SK-N-SH treated with all-trans-retinoic acid at 6 μM for 48 hours (cell line): ENCODE data around the gene WDR77.

ENCODE experiments used
- ATAC-seq: fragments of 200-7000 bp; cut with Tn5 transposase; 3 replicates; pipeline ENCODE4 v1.9.1; 2020; ENCODE audit warnings: mild to moderate bottlenecking, moderate library complexity
- ARNTL ChIP-seq: fragments of 450-650 bp; formaldehyde crosslinking; IDR thresholded peaks from 2 replicates; pipeline ENCODE4 v1.5.0; 2020; ENCODE audit warnings: low read depth, mild to moderate bottlenecking, moderate library complexity, borderline replicate concordance
- BACH2 ChIP-seq: fragments of 250-450 bp; sonication (Bioruptor Pico); IDR thresholded peaks from 2 replicates; pipeline ENCODE4 v1.9.0; 2021; ENCODE audit warnings: mild to moderate bottlenecking, borderline replicate concordance
- CREB5 ChIP-seq: fragments of 250-450 bp; sonication (Bioruptor Pico); IDR thresholded peaks from 2 replicates; pipeline ENCODE4 v1.5.1; 2020; ENCODE audit warnings: low read depth, mild to moderate bottlenecking, moderate library complexity
- CSRNP3 ChIP-seq: fragments of 250-450 bp; sonication (Bioruptor Pico); IDR thresholded peaks from 2 replicates; pipeline ENCODE4 v1.5.1; 2021; ENCODE audit warnings: mild to moderate bottlenecking, moderate library complexity
- ESRRG ChIP-seq: fragments of 250-450 bp; sonication (Bioruptor Pico); IDR thresholded peaks from 2 replicates; pipeline ENCODE4 v1.6.1; 2021; ENCODE audit warnings: mild to moderate bottlenecking
- GLIS3 ChIP-seq: fragments of 250-450 bp; sonication (Bioruptor Pico); IDR thresholded peaks from 2 replicates; pipeline ENCODE4 v1.5.0; 2020; ENCODE audit warnings: mild to moderate bottlenecking, moderate library complexity
- ISL1 ChIP-seq: fragments of 250-450 bp; sonication (Bioruptor Pico); IDR thresholded peaks from 2 replicates; pipeline ENCODE4 v2.1.2; 2022; ENCODE audit warnings: mild to moderate bottlenecking, moderate library complexity
- POU6F1 ChIP-seq: fragments of 250-450 bp; sonication (Bioruptor Pico); IDR thresholded peaks from 2 replicates; pipeline ENCODE4 v1.8.0; 2021; ENCODE audit warnings: low read depth, mild to moderate bottlenecking, moderate library complexity, borderline replicate concordance
- PPARA ChIP-seq: fragments of 250-450 bp; sonication (Bioruptor Pico); IDR thresholded peaks from 2 replicates; pipeline ENCODE4 v1.5.0; 2020; ENCODE audit warnings: mild to moderate bottlenecking, borderline replicate concordance
- RARB ChIP-seq: fragments of 250-450 bp; sonication (Bioruptor Pico); IDR thresholded peaks from 2 replicates; pipeline ENCODE4 v1.8.0; 2021; ENCODE audit warnings: mild to moderate bottlenecking, moderate library complexity
- SNAI2 ChIP-seq: fragments of 250-450 bp; sonication (Bioruptor Pico); IDR thresholded peaks from 2 replicates; pipeline ENCODE4 v1.5.0; 2020; ENCODE audit warnings: mild to moderate bottlenecking, moderate library complexity
- TCF4 ChIP-seq: fragments of 250-450 bp; sonication (Bioruptor Pico); IDR thresholded peaks from 2 replicates; pipeline ENCODE4 v1.8.0; 2021; ENCODE audit warnings: mild to moderate bottlenecking, moderate library complexity, borderline replicate concordance
- TOX ChIP-seq: fragments of 250-450 bp; sonication (Bioruptor Pico); IDR thresholded peaks from 2 replicates; pipeline ENCODE4 v1.8.0; 2021; ENCODE audit warnings: mild to moderate bottlenecking, moderate library complexity, borderline replicate concordance
- TSHZ2 ChIP-seq: fragments of 250-450 bp; sonication (Bioruptor Pico); IDR thresholded peaks from 2 replicates; pipeline ENCODE4 v1.5.0; 2020; ENCODE audit warnings: mild to moderate bottlenecking, moderate library complexity
- ZC3H10 ChIP-seq: fragments of 250-450 bp; sonication (Bioruptor Pico); IDR thresholded peaks from 2 replicates; pipeline ENCODE4 v1.5.1; 2021; ENCODE audit warnings: mild to moderate bottlenecking, moderate library complexity
- ZFP3 ChIP-seq: fragments of 250-450 bp; sonication (Bioruptor Pico); IDR thresholded peaks from 2 replicates; pipeline ENCODE4 v1.5.0; 2020; ENCODE audit warnings: mild to moderate bottlenecking, moderate library complexity
- ZFP30 ChIP-seq: fragments of 450-650 bp; formaldehyde crosslinking; IDR thresholded peaks from 2 replicates; pipeline ENCODE4 v1.5.0; 2022; ENCODE audit warnings: mild to moderate bottlenecking, moderate library complexity
- ZNF70 ChIP-seq: fragments of 450-650 bp; formaldehyde crosslinking; IDR thresholded peaks from 2 replicates; pipeline ENCODE4 v1.5.0; 2020; ENCODE audit warnings: mild to moderate bottlenecking, moderate library complexity
- ZNF8 ChIP-seq: fragments of 450-650 bp; formaldehyde crosslinking; IDR thresholded peaks from 2 replicates; pipeline ENCODE4 v1.5.0; 2020; ENCODE audit warnings: mild to moderate bottlenecking, moderate library complexity

Gene WDR77

GRCh38 chr1:111444031-111444430 lies 5.0 kb downstream of the WDR77 start:
- ATAC-seq: no peak
- TF ChIP-seq ZFP30 (CRISPR knock-in tag) (no peak), ARNTL (no peak), ZFP3 (CRISPR knock-in tag) (no peak), BACH2 (CRISPR knock-in tag) (no peak), TSHZ2 (CRISPR knock-in tag) (no peak), GLIS3 (no peak), PPARA (CRISPR knock-in tag) (no peak), ZNF70 (no peak), CSRNP3 (CRISPR knock-in tag) (no peak), ISL1 (CRISPR knock-in tag) (no peak), ZNF8 (no peak), TCF4 (CRISPR knock-in tag) (no peak), TOX (CRISPR knock-in tag) (no peak), SNAI2 (CRISPR knock-in tag) (no peak), POU6F1 (CRISPR knock-in tag) (no peak), ESRRG (CRISPR knock-in tag) (no peak)

- ATAC-seq: no peak
- TF ChIP-seq POU6F1 (CRISPR knock-in tag): no peak
- TF ChIP-seq PPARA (CRISPR knock-in tag): no peak
- TF ChIP-seq ZC3H10 (CRISPR knock-in tag): no peak
- no peak for TF ChIP-seq RARB (CRISPR knock-in tag)
- no peak for TF ChIP-seq TSHZ2 (CRISPR knock-in tag)
- no peak for TF ChIP-seq CREB5 (CRISPR knock-in tag)
- no peak for TF ChIP-seq ZNF8
- no peak for TF ChIP-seq GLIS3
- no peak for TF ChIP-seq ARNTL
- no peak for TF ChIP-seq SNAI2 (CRISPR knock-in tag)
- TF ChIP-seq ZFP30 (CRISPR knock-in tag): no peak
- no peak for TF ChIP-seq TOX (CRISPR knock-in tag)
These were observed 6.6 kb downstream of the WDR77 start for GRCh38 chr1:111442457-111442856.
